SK-N-SH (cell line): ENCODE data around the gene TUBA8. TPM values are rescaled to one million over a fixed set of nuclear protein-coding genes. Genes with fewer than 3 reads are reported as not detected.

Source experiments
- CTCF ChIA-PET: fragments of 300-600, 350-600 bp; formaldehyde crosslinking; extraction: SDS; loops from one replicate; lab custom pipeline; 2021; lab: Yijun Ruan, JAX
- POLR2A ChIA-PET: fragments of 350-600 bp; sonication (Branson Sonifier 250); formaldehyde crosslinking; extraction: SDS; loops from one replicate; lab custom pipeline; 2020; ENCODE audit warnings: antibody characterized with exemption, inconsistent platforms; lab: Yijun Ruan, JAX
- DNase-seq: peaks from one replicate; pipeline ENCODE4 v3.0.0; 2012
- H2AFZ ChIP-seq: fragments of 200-600 bp; sonication (generic); 2 replicates; pipeline ENCODE4 v1.8.1; 2016; ENCODE audit warnings: antibody characterized with exemption, mild to moderate bottlenecking, low read depth
- H3F3A ChIP-seq: fragments of 200-600 bp; sonication (generic); replicated peaks from 2 replicates; pipeline ENCODE3; 2016; ENCODE audit warnings: antibody characterized with exemption, mild to moderate bottlenecking; ENCODE audit not compliant: insufficient read depth
- H3K27ac ChIP-seq, 2 experiments: fragments of 200-500 bp in 1 of 2; fragments of 200-600 bp in 1 of 2; sonication (Bioruptor generic) in 1 of 2; sonication (generic), shearing (Covaris generic) in 1 of 2; 2 replicates each; pipeline versions ENCODE4 v1.5.1 to v1.6.1; 2014 to 2016; ENCODE audit warnings: low read depth in 2 of 2, inconsistent platforms in 1 of 2, low read length in 1 of 2, mild to moderate bottlenecking in 1 of 2, mixed read lengths in 1 of 2
- H3K27me3 ChIP-seq: fragments of 200-600 bp; sonication (generic), shearing (Covaris generic); 2 replicates; pipeline ENCODE4 v1.6.1; 2016; ENCODE audit warnings: mixed run types; ENCODE audit not compliant: insufficient read depth
- H3K36me3 ChIP-seq, 2 experiments: fragments of 200-500 bp in 1 of 2; fragments of 200-600 bp in 1 of 2; sonication (Bioruptor generic) in 1 of 2; sonication (generic) in 1 of 2; replicated peaks in 1 of 2; 2 replicates each; pipeline versions ENCODE3 to v1.5.1; 2014 to 2016; ENCODE audit warnings: low read length in 1 of 2, mild to moderate bottlenecking in 1 of 2; ENCODE audit not compliant: insufficient read depth in 2 of 2, control insufficient read depth in 1 of 2
- H3K4me1 ChIP-seq, 2 experiments: fragments of 200-500 bp in 1 of 2; fragments of 200-600 bp in 1 of 2; sonication (Bioruptor generic) in 1 of 2; sonication (generic), shearing (Covaris generic) in 1 of 2; 2 replicates each; pipeline versions ENCODE4 v1.5.1 to v1.6.1; 2014 to 2016; ENCODE audit warnings: low read depth in 1 of 2, low read length in 1 of 2, mixed run types in 1 of 2; ENCODE audit not compliant: insufficient read depth in 2 of 2, control insufficient read depth in 1 of 2
- H3K4me2 ChIP-seq: fragments of 200-600 bp; sonication (generic), shearing (Covaris generic); 2 replicates; pipeline ENCODE4 v1.6.1; 2017; ENCODE audit warnings: mixed run types
- H3K4me3 ChIP-seq, 2 experiments: fragments of 200-500 bp in 1 of 2; fragments of 200-600 bp in 1 of 2; sonication (Bioruptor generic) in 1 of 2; sonication (generic), shearing (Covaris generic) in 1 of 2; 2 replicates each; pipeline versions ENCODE4 v1.5.1 to v1.8.1; 2014 to 2016; ENCODE audit warnings: low read depth in 2 of 2, inconsistent platforms in 1 of 2, low read length in 1 of 2, mild to moderate bottlenecking in 1 of 2, mixed read lengths in 1 of 2, moderate library complexity in 1 of 2
- H3K79me2 ChIP-seq: fragments of 200-600 bp; sonication (generic); 2 replicates; pipeline ENCODE4 v1.8.1; 2017; ENCODE audit warnings: mild to moderate bottlenecking; ENCODE audit not compliant: insufficient read depth
- H3K9ac ChIP-seq: fragments of 200-600 bp; sonication (generic); 2 replicates; pipeline ENCODE4 v1.6.1; 2017; ENCODE audit warnings: mixed run types
- H3K9me2 ChIP-seq: fragments of 200-600 bp; sonication (generic); 2 replicates; pipeline ENCODE4 v1.6.1; 2017; ENCODE audit warnings: mixed run types
- H3K9me3 ChIP-seq: fragments of 200-600 bp; sonication (generic); 2 replicates; pipeline ENCODE4 v1.6.1; 2017; ENCODE audit warnings: mixed run types, mild to moderate bottlenecking, moderate library complexity
- H4K20me1 ChIP-seq: fragments of 200-600 bp; sonication (generic); 2 replicates; pipeline ENCODE4 v1.6.1; 2017; ENCODE audit warnings: mild to moderate bottlenecking, mixed run types; ENCODE audit not compliant: insufficient read depth
- EP300 ChIP-seq, 2 experiments: IDR thresholded peaks; 2 replicates each; pipeline versions ENCODE4 v1.4.0 to v1.6.1; 2012; ENCODE audit warnings: borderline replicate concordance in 1 of 2, low read depth in 1 of 2, low read length in 1 of 2
- FOSL2 ChIP-seq: IDR thresholded peaks from 2 replicates; pipeline ENCODE4 v1.4.0; 2012; ENCODE audit warnings: low read depth, mild to moderate bottlenecking, moderate library complexity, borderline replicate concordance
- FOXJ3 ChIP-seq: sonication (generic); formaldehyde crosslinking; IDR thresholded peaks from 2 replicates; pipeline ENCODE4 v1.5.1; 2020; ENCODE audit warnings: mild to moderate bottlenecking, missing genetic modification reagents
- FOXM1 ChIP-seq: IDR thresholded peaks from 2 replicates; pipeline ENCODE4 v1.4.0; 2012; ENCODE audit warnings: low read depth, mild to moderate bottlenecking
- MXI1 ChIP-seq: IDR thresholded peaks from 2 replicates; pipeline ENCODE4 v1.6.1; 2012; ENCODE audit warnings: mild to moderate bottlenecking, low read depth, low read length, improper control_type of control experiment
- NFIC ChIP-seq: IDR thresholded peaks from 2 replicates; pipeline ENCODE4 v1.4.0; 2012; ENCODE audit warnings: borderline replicate concordance
- NRF1 ChIP-seq: IDR thresholded peaks from 2 replicates; pipeline ENCODE4 v1.6.1; 2012; ENCODE audit warnings: low read depth, mild to moderate bottlenecking, low read length
- RFX5 ChIP-seq: IDR thresholded peaks from 2 replicates; pipeline ENCODE4 v1.6.1; 2012; ENCODE audit warnings: mild to moderate bottlenecking, improper control_type of control experiment, low read length
- SIN3A ChIP-seq: IDR thresholded peaks from 2 replicates; pipeline ENCODE4 v1.6.1; 2012; ENCODE audit warnings: low read depth, mild to moderate bottlenecking, low read length, moderate library complexity, borderline replicate concordance
- USF1 ChIP-seq: IDR thresholded peaks from 2 replicates; pipeline ENCODE4 v1.4.0; 2012; ENCODE audit warnings: low read depth, borderline replicate concordance
- WGBS: methylation state at CpG from one replicate; pipeline ENCODE4 v1.1.6; 2017; ENCODE audit warnings: low lambda C conversion rate; 5-methylcytosine and 5-hydroxymethylcytosine counted together
- polyA plus RNA-seq, 3 experiments: library from polyadenylated mRNA; depleted of rRNA; stranded (reverse); fragments of >200 nt; gene quantifications; 2 replicates each; pipeline ENCODE4 v1.2.3, GENCODE V29; 2012
- TF ChIP-seq, protein P1 (sequence below): IDR thresholded peaks from 2 replicates; pipeline ENCODE4; 2012
- TF ChIP-seq, protein P2 (sequence below): fragments of 150-350 bp; IDR thresholded peaks from 2 replicates; pipeline ENCODE4 v1.6.1; 2016; ENCODE audit warnings: mild to moderate bottlenecking, low read depth, low read length

The TUBA8 gene
- polyA plus RNA-seq, 1 of the 3 experiments (the other 2 are of a cell fraction), result 1.7 TPM

DNA sequence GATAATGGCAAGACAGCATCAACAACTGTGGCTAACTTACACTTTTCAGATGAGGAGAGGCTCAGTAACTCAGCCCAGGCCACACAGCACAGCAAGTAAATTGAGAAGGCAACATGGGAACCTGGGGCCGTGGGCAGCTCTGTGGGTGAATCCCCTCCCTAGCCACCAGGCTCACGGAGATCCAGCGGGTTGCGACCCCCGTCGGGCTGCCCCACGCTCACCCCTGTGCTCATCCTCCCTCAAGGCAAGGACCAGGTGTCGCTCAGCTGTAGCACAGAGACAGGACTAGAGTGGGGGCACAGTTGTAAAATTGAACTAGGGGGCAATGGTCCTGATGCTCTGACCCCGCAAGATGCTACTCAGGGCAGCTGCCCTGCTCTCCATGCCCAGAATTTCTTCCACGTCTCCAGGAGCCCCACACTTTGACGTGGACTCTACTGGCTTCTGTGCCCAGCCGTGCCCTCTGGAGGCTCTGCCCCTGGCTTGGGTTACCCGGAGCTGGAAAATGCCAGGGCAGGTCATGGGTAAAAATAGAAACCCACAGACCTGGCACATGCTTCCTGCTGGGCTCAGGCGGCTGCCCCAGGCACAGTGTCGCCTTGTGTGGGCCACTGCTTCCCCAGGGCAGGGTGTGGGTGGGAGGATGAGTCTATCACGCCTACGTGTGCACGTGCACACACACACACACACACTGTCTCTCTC is 9.0 kb downstream of the TUBA8 start (continued):
- TF ChIP-seq USF1, result no peak
- TF ChIP-seq, all 33 proteins: peak for 0

DNA sequence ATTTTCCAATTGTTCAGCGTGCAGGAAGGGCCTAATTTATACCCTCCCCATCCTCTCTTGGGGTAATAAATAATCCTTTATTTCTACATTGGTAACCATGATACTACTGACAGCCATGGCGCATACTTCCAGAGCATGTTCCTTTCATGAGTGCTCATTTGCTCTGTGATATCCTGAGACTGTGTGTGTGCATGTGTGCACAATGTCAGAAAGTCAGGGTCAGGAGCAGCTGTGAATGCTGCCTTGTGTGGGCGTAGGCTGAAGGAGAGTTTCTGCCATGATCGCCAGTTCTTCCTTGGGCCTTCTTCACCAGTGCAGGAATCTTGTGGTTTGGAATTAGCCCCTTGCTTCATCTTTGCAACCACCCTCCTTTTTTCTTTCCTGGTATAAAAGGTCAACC is 10.2 kb downstream of the TUBA8 start:
- Histone ChIP-seq H3K4me3 (no peak overlapping the region), H4K20me1 (no peaks in the 10 kb centered on the region), H3F3A (no peaks in the 10 kb centered on the region)
- TF ChIP-seq EP300 (IDR thresholded peaks at IDR 0.05; ENCODE audit: borderline replicate concordance in 1 of 2, low read depth in 1 of 2, low read length in 1 of 2), result no peak
- no peak for TF ChIP-seq RFX5
- TF ChIP-seq, protein P1, sequence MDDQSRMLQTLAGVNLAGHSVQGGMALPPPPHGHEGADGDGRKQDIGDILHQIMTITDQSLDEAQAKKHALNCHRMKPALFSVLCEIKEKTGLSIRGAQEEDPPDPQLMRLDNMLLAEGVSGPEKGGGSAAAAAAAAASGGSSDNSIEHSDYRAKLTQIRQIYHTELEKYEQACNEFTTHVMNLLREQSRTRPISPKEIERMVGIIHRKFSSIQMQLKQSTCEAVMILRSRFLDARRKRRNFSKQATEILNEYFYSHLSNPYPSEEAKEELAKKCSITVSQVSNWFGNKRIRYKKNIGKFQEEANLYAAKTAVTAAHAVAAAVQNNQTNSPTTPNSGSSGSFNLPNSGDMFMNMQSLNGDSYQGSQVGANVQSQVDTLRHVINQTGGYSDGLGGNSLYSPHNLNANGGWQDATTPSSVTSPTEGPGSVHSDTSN, result no peak
- TF ChIP-seq FOSL2, result no peak
- no peak for TF ChIP-seq NFIC
- TF ChIP-seq, all 33 proteins: peak for 0
- CTCF ChIA-PET, result interaction anchor here (1.1 kb wide), 1 partner anchor 9 kb away, joined by 4 read pairs; no protein-coding TSS in a partner anchor
- no peak overlapping the region for H3K9ac ChIP-seq
- no peak overlapping the region for H3K27ac ChIP-seq
- no peaks in the 10 kb centered on the region for H3K4me1 ChIP-seq
- H3K36me3 ChIP-seq, result no peaks in the 10 kb centered on the region
- H3K9me3 ChIP-seq, result no peaks in the 10 kb centered on the region
- POLR2A ChIA-PET, result no interaction called here
- H3K27me3 ChIP-seq, result no peaks in the 10 kb centered on the region
- DNase-seq, result no peak
- no peaks in the 10 kb centered on the region for H3K79me2 ChIP-seq
- WGBS, result 93% methylated on average over 4 of the region's 4 CpGs
- H2AFZ ChIP-seq, result no peak overlapping the region
- no peaks in the 10 kb centered on the region for H3K9me2 ChIP-seq
- no peak overlapping the region for H3K4me2 ChIP-seq

GRCh38 chr22:18121506-18121905 is 10.9 kb downstream of the TUBA8 start:
- Histone ChIP-seq H2AFZ (no peak overlapping the region), H3F3A (no peaks in the 10 kb centered on the region), H3K9me3 (no peaks in the 10 kb centered on the region), H3K9ac (no peak overlapping the region), H3K79me2 (no peaks in the 10 kb centered on the region), H3K4me2 (no peak overlapping the region), H4K20me1 (no peaks in the 10 kb centered on the region), H3K9me2 (no peaks in the 10 kb centered on the region), H3K27ac (no peak overlapping the region), H3K27me3 (no peaks in the 10 kb centered on the region), H3K36me3 (no peaks in the 10 kb centered on the region), H3K4me3 (no peak overlapping the region), H3K4me1 (no peaks in the 10 kb centered on the region)
- POLR2A ChIA-PET, result no interaction called here
- WGBS, result 81% methylated on average over 8 of the region's 13 CpGs
- CTCF ChIA-PET, result interaction anchor here (1.1 kb wide), 1 partner anchor 9 kb away, joined by 4 read pairs; no protein-coding TSS in a partner anchor
- no peak for DNase-seq
- TF ChIP-seq FOXJ3 (CRISPR knock-in tag) (no peak), NRF1 (no peak), MXI1 (no peak), FOXM1 (no peak), FOSL2 (no peak), SIN3A (no peak)
- TF ChIP-seq, protein P2, sequence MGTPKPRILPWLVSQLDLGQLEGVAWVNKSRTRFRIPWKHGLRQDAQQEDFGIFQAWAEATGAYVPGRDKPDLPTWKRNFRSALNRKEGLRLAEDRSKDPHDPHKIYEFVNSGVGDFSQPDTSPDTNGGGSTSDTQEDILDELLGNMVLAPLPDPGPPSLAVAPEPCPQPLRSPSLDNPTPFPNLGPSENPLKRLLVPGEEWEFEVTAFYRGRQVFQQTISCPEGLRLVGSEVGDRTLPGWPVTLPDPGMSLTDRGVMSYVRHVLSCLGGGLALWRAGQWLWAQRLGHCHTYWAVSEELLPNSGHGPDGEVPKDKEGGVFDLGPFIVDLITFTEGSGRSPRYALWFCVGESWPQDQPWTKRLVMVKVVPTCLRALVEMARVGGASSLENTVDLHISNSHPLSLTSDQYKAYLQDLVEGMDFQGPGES, result no peak
